ENCODE results near the gene RACGAP1.
A peak's percentile ranks its signal among the peaks of the same experiment; 100 is the strongest.

Gene RACGAP1

DNA sequence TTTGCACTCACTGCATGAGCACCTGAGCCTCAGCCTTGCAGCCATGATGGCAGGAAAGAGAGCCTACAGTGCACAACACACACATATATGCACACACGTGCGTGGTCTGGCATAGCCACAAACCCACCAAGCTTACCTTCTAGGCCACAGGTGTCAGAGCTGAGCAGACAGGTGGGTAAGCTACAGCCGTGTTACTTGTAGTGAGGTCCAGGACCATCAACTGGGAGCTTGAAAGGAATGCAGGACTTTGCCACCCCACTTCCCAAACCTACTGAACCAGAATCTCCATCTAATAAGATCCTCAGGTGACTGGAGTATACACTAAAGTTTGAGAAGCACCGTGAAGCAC lies 34.8 kb upstream of the RACGAP1 start:
- ATAC-seq (ENCODE audit: low read depth) (no peak), DNase-seq (ENCODE audit: low spot score in 2 of 2) (no peak)
- Mint-ChIP-seq H3K27me3 (peaks cover 35% of the 10 kb centered on the region), H3K4me3 (no peak overlapping the region), H3K9me3 (no peaks in the 10 kb centered on the region), H3K36me3 (no peaks in the 10 kb centered on the region), H3K27ac (no peak overlapping the region), H3K4me1 (peaks cover 15% of the 10 kb centered on the region)

DNA sequence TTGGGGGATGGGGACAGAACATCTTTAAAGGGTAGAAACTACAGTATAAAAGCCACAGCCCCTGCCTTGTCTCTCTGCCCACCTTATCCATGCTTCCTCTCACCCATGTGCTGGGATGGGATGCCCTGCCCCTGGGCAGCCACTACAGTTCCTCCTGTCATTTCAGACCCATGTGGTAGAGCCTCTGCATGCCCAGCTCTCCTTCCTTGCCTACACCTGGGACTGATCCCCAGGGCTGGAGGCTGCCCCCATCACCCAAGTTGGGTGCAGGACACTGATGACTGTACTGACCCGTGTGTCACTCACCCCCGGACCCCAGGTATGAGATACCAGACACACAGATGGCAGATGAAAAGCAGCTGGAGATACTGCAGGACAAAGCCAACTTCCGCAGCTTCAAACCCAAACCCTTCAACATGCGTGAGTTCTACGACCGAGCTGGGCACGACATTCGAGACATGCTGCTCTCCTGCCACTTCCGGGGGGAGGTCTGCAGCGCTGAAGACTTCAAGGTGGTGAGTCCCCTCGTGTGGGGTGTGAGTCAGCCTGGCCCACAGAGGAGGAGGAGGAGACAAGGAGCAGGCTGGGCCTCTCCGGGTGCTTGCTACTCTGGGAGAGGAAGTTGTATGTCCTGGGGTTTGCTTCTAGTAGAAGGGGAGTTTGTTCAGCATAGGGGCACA lies 34.3 kb upstream of the RACGAP1 start:
- DNase-seq (ENCODE audit: low spot score in 2 of 2) (no peak), ATAC-seq (ENCODE audit: low read depth) (no peak)
- no peaks in the 10 kb centered on the region for H3K9me3 Mint-ChIP-seq
- no peak overlapping the region for H3K4me3 Mint-ChIP-seq
- H3K36me3 Mint-ChIP-seq: no peaks in the 10 kb centered on the region
- H3K4me1 Mint-ChIP-seq: peaks cover 15% of the 10 kb centered on the region
- peaks cover 35% of the 10 kb centered on the region for H3K27me3 Mint-ChIP-seq
- no peak overlapping the region for H3K27ac Mint-ChIP-seq

DNA sequence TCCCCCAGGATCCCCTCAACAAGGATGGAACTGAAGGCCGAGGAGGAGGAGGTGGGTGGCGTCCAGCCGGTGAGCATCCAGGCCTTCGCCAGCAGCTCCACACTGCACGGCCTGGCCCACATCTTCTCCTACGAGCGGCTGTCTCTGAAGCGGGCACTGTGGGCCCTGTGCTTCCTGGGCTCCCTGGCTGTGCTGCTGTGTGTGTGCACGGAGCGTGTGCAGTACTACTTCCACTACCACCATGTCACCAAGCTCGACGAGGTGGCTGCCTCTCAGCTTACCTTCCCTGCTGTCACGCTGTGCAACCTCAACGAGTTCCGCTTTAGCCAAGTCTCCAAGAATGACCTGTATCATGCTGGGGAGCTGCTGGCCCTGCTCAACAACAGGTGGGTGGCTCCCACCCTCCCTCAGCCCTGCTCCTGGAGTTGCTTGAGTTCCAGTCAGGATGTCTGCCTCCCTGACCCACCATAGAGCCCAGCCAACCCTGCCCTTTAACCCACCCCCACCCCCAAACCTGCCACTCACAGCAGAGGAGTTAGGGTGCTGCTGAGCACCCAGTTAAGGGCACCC lies 33.5 kb upstream of the RACGAP1 start:
- ATAC-seq (ENCODE audit: low read depth) (no peak), DNase-seq (ENCODE audit: low spot score in 2 of 2) (no peak)
- peaks cover 15% of the 10 kb centered on the region for H3K4me1 Mint-ChIP-seq
- no peaks in the 10 kb centered on the region for H3K9me3 Mint-ChIP-seq
- H3K36me3 Mint-ChIP-seq: no peaks in the 10 kb centered on the region
- H3K4me3 Mint-ChIP-seq: peak overlapping the region; percentile 19
- H3K27ac Mint-ChIP-seq: no peak overlapping the region
- H3K27me3 Mint-ChIP-seq: peaks cover 33% of the 10 kb centered on the region

DNA sequence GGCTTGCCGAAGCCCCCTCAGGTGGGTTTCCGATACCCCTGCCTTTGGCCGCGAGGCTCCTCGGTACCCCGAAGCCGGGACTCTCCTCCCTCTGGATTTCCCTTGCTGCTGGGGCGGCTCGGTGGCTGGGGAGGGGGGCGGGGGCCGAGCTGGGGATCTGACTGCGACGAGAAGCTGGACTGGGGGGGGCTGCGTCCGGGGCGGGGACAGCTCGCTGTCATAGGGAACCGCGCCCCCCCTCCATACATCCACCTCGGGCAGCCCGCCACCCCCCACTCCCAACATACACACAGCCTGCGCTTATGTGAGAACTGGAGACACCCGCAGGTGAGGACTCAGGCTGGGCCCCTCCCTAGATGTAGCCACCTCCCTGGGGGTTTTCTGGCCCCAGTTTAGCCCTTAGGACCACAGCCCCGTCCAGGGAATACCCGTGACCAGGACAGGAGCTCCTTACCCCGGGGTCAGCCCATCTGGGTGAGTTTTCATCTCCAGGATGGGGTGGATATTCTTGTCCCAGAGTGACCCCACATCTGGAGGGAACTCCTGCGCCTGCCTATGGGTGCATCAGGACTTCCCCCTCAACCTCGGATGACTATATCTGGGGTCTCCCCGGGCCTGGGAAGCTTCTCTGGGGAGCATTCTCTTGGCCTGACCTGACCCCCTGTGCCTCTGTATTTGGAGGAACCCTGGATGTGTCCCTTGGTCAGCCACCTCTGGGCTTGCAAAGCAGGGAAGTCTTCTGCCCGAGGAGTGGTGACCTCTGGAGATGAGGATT lies 32.8 kb upstream of the RACGAP1 start:
- Mint-ChIP-seq H3K27me3 (peaks cover 31% of the 10 kb centered on the region), H3K9me3 (no peaks in the 10 kb centered on the region), H3K4me1 (peaks cover 15% of the 10 kb centered on the region), H3K36me3 (no peaks in the 10 kb centered on the region), H3K27ac (no peak overlapping the region), H3K4me3 (peak overlapping the region; percentile 51)
- DNase-seq (ENCODE audit: low spot score in 2 of 2) (no peak), ATAC-seq (ENCODE audit: low read depth) (no peak)

DNA sequence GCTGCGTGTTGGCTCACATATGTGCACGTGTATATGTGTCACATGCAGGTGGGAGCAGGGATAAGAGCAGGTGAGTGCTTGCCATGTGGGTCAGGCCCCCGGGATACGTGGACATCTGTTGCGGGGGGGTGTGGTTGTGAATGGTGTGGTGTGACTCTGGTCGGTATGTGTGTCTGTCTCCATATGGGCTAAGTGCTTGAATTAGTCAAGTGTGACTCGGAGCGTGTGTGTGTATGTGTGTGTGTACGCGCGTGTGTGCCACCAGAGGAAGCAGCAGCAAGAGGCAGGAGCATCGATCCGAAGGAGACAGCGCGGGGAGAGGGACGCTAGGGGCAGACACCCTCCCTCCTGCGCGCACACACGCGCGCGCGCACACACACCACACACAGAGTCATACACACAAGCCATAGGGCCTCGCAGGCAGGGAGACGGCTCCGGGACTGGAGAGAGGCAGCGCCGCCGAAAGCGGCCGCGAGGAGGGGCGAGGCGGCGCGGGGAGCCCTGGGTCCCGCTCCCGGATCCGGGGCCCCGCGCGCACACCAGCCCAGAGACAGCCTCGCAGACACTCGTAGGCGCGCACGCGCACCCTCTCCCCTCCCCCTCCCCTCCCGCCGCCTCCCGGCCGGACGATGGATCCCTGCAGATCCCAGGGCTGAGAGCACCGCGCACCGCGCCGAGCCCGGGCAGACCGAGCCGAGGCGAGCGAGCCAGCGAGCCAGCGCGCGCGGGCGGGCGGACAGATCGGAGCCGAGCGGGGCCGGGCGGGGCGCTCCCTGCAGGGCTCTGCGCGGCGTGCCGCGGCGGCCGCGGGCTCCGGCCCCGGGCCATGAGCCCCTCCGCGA lies 31.9 kb upstream of the RACGAP1 start, which contains the start of gene ASIC1:
Gene ASIC1 (plus strand): TSS at position 597 of the 842 bp plus-strand sequence. CDS start 1,171 bp downstream, outside the sequence.
- peak; percentile 11 to 41 for DNase-seq (ENCODE audit: low spot score in 2 of 2)
- peaks cover 15% of the 10 kb centered on the region for H3K4me1 Mint-ChIP-seq
- peaks cover 35% of the 10 kb centered on the region for H3K27me3 Mint-ChIP-seq
- H3K27ac Mint-ChIP-seq: no peak within 1 kb of the TSS
- ATAC-seq (ENCODE audit: low read depth): peak; percentile 51
- H3K36me3 Mint-ChIP-seq: no peaks in the 10 kb centered on the region
- peak within 1 kb of the TSS; percentile 91 for H3K4me3 Mint-ChIP-seq
- no peaks in the 10 kb centered on the region for H3K9me3 Mint-ChIP-seq

DNA sequence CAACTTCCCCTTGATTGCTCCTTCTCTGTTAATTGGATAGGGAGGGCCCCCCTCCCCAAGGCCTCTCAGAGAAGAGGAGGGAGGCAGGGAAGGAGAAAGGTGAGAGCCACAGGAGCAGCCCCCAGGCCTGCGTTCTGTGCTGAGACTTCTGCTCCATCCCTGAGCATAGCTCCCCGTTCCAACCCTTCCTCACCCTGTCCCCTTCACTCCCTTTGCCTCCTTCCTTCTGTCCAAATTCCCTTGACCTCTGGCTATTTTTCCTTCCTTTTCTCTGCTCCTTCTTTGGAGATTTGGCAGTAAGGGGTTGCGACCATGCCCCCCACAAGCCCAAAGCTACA lies 31.3 kb upstream of the RACGAP1 start:
- no peaks in the 10 kb centered on the region for H3K36me3 Mint-ChIP-seq
- H3K4me3 Mint-ChIP-seq: peak overlapping the region; percentile 91
- DNase-seq (ENCODE audit: low spot score in 2 of 2): no peak
- H3K4me1 Mint-ChIP-seq: peaks cover 15% of the 10 kb centered on the region
- H3K27me3 Mint-ChIP-seq: peaks cover 36% of the 10 kb centered on the region
- H3K9me3 Mint-ChIP-seq: no peaks in the 10 kb centered on the region
- H3K27ac Mint-ChIP-seq: no peak overlapping the region
- no peak for ATAC-seq (ENCODE audit: low read depth)

DNA sequence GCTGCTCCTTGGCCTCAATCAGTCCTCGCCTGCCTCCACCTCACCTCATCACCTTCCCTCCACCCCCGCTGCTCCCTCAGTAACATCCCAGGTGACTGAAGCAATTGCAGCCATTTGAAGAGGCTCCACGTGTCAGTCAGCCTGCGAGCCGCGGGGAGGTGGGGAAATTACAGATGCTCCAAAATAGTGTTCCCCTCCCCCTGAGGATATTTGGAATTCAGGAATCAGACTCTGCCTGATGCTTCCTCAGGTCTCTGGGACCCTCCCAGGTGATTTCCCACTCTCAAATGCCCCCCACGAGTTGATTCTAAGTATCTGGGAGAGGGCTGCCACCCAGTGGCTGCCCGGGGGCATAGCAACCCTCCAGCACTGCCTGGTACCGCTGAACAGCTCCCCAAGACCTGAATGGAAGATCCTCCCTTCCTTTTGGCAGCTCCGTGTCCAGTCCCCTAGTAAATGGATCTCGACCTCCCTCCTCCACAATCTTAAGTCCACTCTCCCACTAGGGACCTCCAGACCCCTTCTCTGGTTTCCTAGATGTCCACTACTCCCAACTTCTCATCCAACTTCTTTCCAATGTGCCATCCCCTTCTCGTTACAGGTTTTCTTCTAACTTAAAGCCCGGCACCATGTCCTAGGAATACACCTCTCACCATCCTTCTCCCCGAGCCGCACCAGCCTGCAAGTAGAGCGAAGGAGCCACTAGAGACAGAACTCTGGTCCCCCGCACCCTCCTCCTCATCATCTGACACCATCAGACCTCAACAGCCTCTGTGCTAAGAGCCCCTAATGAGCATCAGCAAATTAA lies 30.7 kb upstream of the RACGAP1 start:
- peak overlapping the region; percentile 53 for H3K4me3 Mint-ChIP-seq
- ATAC-seq (ENCODE audit: low read depth): peak; percentile 67
- H3K27me3 Mint-ChIP-seq: peaks cover 34% of the 10 kb centered on the region
- H3K27ac Mint-ChIP-seq: no peak overlapping the region
- H3K4me1 Mint-ChIP-seq: peaks cover 15% of the 10 kb centered on the region
- peak; percentile 58 to 61 for DNase-seq (ENCODE audit: low spot score in 2 of 2)
- no peaks in the 10 kb centered on the region for H3K9me3 Mint-ChIP-seq
- no peaks in the 10 kb centered on the region for H3K36me3 Mint-ChIP-seq

DNA sequence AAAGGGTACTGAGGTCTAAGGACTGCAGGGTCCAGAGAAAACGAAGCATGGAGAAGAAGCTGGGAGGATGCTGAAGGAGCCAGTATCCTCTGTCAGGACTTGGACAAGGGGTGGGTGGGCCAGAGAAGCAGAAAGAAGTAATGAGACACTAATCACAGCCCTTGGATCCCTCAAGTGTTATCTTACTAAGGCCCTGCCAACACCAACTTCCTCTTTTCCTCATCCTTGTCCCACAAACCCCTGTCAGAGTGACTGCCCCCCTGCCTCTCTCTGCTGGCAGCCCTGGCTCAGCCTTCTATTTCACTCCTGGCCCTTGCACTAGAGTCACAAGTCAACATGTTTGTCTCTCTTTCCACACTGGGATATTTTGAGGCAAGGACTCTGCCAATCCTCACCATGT lies 28.3 kb upstream of the RACGAP1 start:
- peaks cover 32% of the 10 kb centered on the region for H3K27me3 Mint-ChIP-seq
- H3K9me3 Mint-ChIP-seq: no peaks in the 10 kb centered on the region
- H3K4me1 Mint-ChIP-seq: peaks cover 15% of the 10 kb centered on the region
- no peak for DNase-seq (ENCODE audit: low spot score in 2 of 2)
- no peak for ATAC-seq (ENCODE audit: low read depth)
- no peak overlapping the region for H3K4me3 Mint-ChIP-seq
- no peak overlapping the region for H3K27ac Mint-ChIP-seq
- H3K36me3 Mint-ChIP-seq: no peaks in the 10 kb centered on the region

DNA sequence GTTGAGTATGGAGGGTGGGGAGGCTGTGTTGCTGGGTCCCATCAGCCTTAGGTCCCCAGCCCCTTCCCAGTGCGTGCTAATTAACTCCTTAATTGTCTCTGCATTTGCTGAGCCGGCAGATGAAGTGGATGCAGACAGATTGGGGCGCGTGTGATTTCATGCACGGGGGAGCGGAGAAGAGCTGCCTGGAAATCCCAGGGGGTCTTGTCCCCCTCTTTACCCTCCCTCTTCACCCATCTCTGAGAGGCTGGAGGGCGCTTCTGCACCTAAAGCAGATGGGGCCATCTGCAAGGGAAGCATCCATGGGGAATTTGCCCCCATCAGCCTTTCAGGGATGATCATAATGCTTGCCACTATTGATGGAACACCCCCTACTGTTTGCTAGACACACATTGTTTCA lies 27.7 kb upstream of the RACGAP1 start:
- H3K9me3 Mint-ChIP-seq: no peaks in the 10 kb centered on the region
- DNase-seq (ENCODE audit: low spot score in 2 of 2) (no peak), ATAC-seq (ENCODE audit: low read depth) (no peak)
- H3K36me3 Mint-ChIP-seq: no peaks in the 10 kb centered on the region
- no peak overlapping the region for H3K27ac Mint-ChIP-seq
- no peak overlapping the region for H3K4me3 Mint-ChIP-seq
- peaks cover 15% of the 10 kb centered on the region for H3K4me1 Mint-ChIP-seq
- peaks cover 31% of the 10 kb centered on the region for H3K27me3 Mint-ChIP-seq

DNA sequence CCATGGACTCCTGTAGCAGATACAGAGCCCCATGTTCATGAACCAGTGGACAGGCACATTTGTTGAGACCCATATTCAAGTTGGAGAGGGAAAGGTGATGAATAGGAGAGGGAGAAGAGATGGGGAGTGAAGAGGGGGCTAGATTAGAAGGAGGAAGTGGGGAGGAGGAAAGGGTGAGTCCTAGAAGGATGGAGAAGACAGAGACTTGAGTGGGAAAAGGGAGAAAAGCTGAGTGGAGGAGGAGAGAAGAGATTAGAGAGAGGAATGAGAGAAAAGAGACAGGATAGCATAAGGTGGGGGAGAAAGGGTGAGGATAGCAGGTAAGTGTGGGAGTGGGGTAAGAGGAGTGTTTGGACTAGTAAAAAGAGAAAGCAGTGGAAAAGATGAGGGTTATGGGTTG lies 27.2 kb upstream of the RACGAP1 start:
- DNase-seq (ENCODE audit: low spot score in 2 of 2) (no peak), ATAC-seq (ENCODE audit: low read depth) (no peak)
- H3K27me3 Mint-ChIP-seq: peaks cover 31% of the 10 kb centered on the region
- H3K27ac Mint-ChIP-seq: no peak overlapping the region
- no peaks in the 10 kb centered on the region for H3K9me3 Mint-ChIP-seq
- H3K36me3 Mint-ChIP-seq: no peaks in the 10 kb centered on the region
- peaks cover 15% of the 10 kb centered on the region for H3K4me1 Mint-ChIP-seq
- H3K4me3 Mint-ChIP-seq: no peak overlapping the region

DNA sequence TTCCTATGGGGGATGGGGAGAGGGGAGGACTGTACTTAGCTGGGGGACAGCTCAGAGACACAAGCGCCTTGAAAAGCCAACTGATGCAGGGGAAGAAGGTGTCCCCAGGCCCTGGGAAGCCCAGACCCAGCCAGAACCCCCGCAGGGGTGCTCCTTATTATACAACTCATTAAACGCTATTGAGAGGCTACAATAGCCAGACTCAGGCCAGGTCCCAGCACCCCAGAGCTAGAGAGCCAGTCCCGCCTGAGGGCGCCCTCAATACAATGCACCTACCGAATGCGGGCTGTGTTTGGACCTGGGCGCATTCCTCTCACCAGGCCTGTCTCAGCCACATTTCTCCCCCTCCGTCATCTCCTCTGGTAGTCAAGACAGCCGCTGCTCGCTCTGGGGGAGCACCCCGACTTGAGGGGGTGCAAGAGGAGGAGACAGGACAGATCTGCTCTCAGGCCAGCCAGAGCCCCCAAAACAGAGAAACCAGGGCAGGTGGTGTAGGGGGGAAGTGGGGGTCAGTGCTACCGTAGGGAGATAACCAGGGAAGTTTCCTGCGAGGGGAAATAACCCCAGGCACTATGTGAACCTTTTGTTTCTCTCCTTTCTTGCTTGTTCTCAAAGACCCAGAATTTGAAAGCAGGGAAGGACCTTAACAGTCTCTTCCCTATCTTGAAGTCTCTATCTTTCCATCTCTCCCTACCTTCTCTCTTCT lies 26.0 kb upstream of the RACGAP1 start:
- Mint-ChIP-seq H3K36me3 (no peaks in the 10 kb centered on the region), H3K4me1 (peaks cover 7% of the 10 kb centered on the region), H3K9me3 (no peaks in the 10 kb centered on the region), H3K4me3 (no peak overlapping the region), H3K27ac (no peak overlapping the region), H3K27me3 (peaks cover 24% of the 10 kb centered on the region)
- DNase-seq (ENCODE audit: low spot score in 2 of 2) (no peak), ATAC-seq (ENCODE audit: low read depth) (no peak)

DNA sequence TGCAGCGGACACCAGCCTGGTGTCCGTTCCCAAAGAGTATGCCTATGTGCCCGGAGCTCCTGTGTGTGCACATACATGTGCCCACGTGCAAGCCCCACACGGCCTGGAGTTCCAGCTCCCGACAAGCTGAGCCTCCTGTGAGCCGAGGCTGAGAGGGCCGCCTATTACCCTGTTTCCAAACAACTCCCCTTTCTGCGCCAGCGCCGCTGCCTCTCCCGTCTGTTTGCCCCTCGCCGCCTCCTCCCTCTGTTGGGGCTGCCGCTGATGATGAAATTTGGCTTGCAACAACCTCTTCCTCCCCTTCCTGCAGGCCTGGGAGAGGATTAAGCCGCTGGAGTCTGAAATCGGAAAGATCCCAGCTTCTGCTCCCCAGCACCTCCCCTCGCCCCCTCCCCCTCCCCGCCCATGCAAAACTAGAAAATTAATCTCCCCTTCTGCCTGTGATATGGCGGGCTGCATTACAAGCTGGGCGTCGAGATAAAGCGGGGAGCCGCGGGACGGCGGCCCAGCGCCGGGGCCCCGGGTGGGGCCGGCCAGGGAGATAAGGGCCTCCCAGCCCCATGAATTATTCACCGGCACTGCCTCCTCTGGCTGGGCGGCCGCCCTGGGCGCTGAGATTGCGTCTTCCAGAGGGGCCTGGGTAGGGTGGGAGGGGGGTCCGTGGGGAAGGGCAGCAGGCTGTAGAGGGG lies 25.3 kb upstream of the RACGAP1 start:
- peaks cover 19% of the 10 kb centered on the region for H3K27me3 Mint-ChIP-seq
- no peaks in the 10 kb centered on the region for H3K36me3 Mint-ChIP-seq
- H3K27ac Mint-ChIP-seq: no peak overlapping the region
- no peaks in the 10 kb centered on the region for H3K4me1 Mint-ChIP-seq
- ATAC-seq (ENCODE audit: low read depth): no peak
- no peaks in the 10 kb centered on the region for H3K9me3 Mint-ChIP-seq
- no peak overlapping the region for H3K4me3 Mint-ChIP-seq
- DNase-seq (ENCODE audit: low spot score in 2 of 2): no peak

DNA sequence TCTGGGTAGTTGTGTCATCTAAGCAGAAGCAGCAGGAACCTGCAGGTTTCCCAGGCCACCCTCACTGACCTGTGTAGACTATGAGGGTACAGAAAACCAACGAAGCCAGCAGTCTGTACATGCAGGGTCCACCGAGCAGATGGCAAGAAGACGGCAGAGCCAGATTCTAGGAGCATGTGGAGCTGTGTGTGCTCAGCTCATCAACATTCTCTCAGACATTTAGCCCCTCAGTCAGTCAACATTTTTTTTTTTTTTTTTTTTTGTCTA lies 24.8 kb upstream of the RACGAP1 start:
- Mint-ChIP-seq H3K4me1 (no peaks in the 10 kb centered on the region), H3K27ac (no peak overlapping the region), H3K36me3 (no peaks in the 10 kb centered on the region), H3K9me3 (no peaks in the 10 kb centered on the region), H3K4me3 (no peak overlapping the region), H3K27me3 (peaks cover 19% of the 10 kb centered on the region)
- ATAC-seq (ENCODE audit: low read depth) (no peak), DNase-seq (ENCODE audit: low spot score in 2 of 2) (no peak)

Data from memory B cell (primary cell).